Panc1 (cell line): ENCODE data around the gene NFKB1. TPM values are rescaled to one million over a fixed set of nuclear protein-coding genes. Genes with fewer than 3 reads are reported as not detected.

Experiments
- ATAC-seq: fragments of 200-7000 bp; cut with Tn5 transposase; 2 replicates; pipeline ENCODE4 v1.9.1; 2020; ENCODE audit warnings: mild to moderate bottlenecking, moderate library complexity
- BruUV-seq: library from RNA; stranded (reverse); fragments of 400-500 nt; replicated peaks from 2 replicates; lab custom pipeline; 2021; lab: Mats Ljungman, UMichigan
- CTCF ChIA-PET: fragments of 300-600 bp; sonication (Branson Sonifier 250); formaldehyde crosslinking; loops from one replicate; lab custom pipeline; 2022; ENCODE audit warnings: antibody characterized with exemption; lab: Charles Lee
- POLR2A ChIA-PET: fragments of 300-600 bp; sonication (Branson Sonifier 250); formaldehyde crosslinking; loops from one replicate; lab custom pipeline; 2022; ENCODE audit warnings: antibody characterized with exemption; lab: Charles Lee
- DNase-seq: peaks from one replicate; pipeline ENCODE4 v3.0.0-alpha.2; 2010; ENCODE audit warnings: low read depth, low spot score
- H3K27ac ChIP-seq: 2 replicates; pipeline ENCODE4 v1.5.1; 2011; ENCODE audit warnings: mild to moderate bottlenecking, low read length, inconsistent platforms
- H3K27me3 ChIP-seq: fragments of 200-500 bp; sonication (Bioruptor generic); 2 replicates; pipeline ENCODE4 v1.6.0; 2014; ENCODE audit warnings: low read length, inconsistent platforms; ENCODE audit not compliant: control insufficient read depth, insufficient read depth
- H3K36me3 ChIP-seq: fragments of 200-500 bp; sonication (Bioruptor generic); 2 replicates; pipeline ENCODE4 v1.5.1; 2014; ENCODE audit warnings: inconsistent platforms, mild to moderate bottlenecking, low read length, moderate library complexity; ENCODE audit not compliant: control insufficient read depth, insufficient read depth
- H3K4me1 ChIP-seq: 2 replicates; pipeline ENCODE4 v1.5.1; 2011; ENCODE audit warnings: inconsistent platforms, mild to moderate bottlenecking, low read length, moderate library complexity; ENCODE audit not compliant: control insufficient read depth, insufficient read depth
- H3K4me3 ChIP-seq, 2 experiments: 2 replicates each; pipeline ENCODE4 v1.5.1; 2011 to 2012; ENCODE audit warnings: low read depth in 2 of 2, low read length in 2 of 2, mild to moderate bottlenecking in 2 of 2, inconsistent platforms in 1 of 2, moderate library complexity in 1 of 2
- H3K9me3 ChIP-seq: fragments of 200-500 bp; sonication (Bioruptor generic); 2 replicates; pipeline ENCODE4 v1.5.1; 2014; ENCODE audit warnings: low read depth, mild to moderate bottlenecking, inconsistent platforms, low read length, moderate library complexity; ENCODE audit not compliant: control insufficient read depth, insufficient read depth
- POLR2AphosphoS5 ChIP-seq: IDR thresholded peaks from 2 replicates; pipeline ENCODE4 v1.6.1; 2012; ENCODE audit warnings: mild to moderate bottlenecking, low read depth, low read length, moderate library complexity
- SIN3A ChIP-seq: IDR thresholded peaks from 2 replicates; pipeline ENCODE4 v1.6.1; 2012; ENCODE audit warnings: low read depth, mild to moderate bottlenecking, low read length, moderate library complexity, borderline replicate concordance; ENCODE audit not compliant: insufficient read depth
- TCF7L2 ChIP-seq: IDR thresholded peaks from 2 replicates; pipeline ENCODE4 v1.6.1; 2011; ENCODE audit warnings: mild to moderate bottlenecking, low read depth, low read length, inconsistent platforms
- in situ Hi-C: cut with HindIII; loops from 2 replicates; pipeline ENCODE4 v1.10.0; 2016; ENCODE audit warnings: low sequenced_read_pairs, low pct_unique_long_range_greater_than_20kb
- intact Hi-C: fragments of 100-400 bp; cut with micrococcal nuclease; formaldehyde crosslinking; loops from one replicate; pipeline ENCODE4 v1.10.0; 2022; ENCODE audit not compliant: unreplicated experiment
- total RNA-seq: library from RNA; stranded (reverse); gene quantifications from one replicate; pipeline ENCODE4 v1.2.1, GENCODE V29; 2021; ENCODE audit not compliant: unreplicated experiment
- TF ChIP-seq, protein P1 (sequence below), 2 experiments: IDR thresholded peaks; 2 replicates each; pipeline ENCODE4 v1.6.1; 2011 to 2012; ENCODE audit warnings: low read depth in 2 of 2, control low read depth in 1 of 2, low read length in 1 of 2, mild to moderate bottlenecking in 1 of 2, moderate library complexity in 1 of 2; ENCODE audit not compliant: insufficient read depth in 1 of 2
- TF ChIP-seq, protein P2 (sequence below): fragments of 450-650 bp; IDR thresholded peaks from 2 replicates; pipeline ENCODE4 v1.5.1; 2017; ENCODE audit warnings: mild to moderate bottlenecking

NFKB1 gene
- total RNA-seq, 1 experiment from 2014 or later = 29.0 TPM

DNA sequence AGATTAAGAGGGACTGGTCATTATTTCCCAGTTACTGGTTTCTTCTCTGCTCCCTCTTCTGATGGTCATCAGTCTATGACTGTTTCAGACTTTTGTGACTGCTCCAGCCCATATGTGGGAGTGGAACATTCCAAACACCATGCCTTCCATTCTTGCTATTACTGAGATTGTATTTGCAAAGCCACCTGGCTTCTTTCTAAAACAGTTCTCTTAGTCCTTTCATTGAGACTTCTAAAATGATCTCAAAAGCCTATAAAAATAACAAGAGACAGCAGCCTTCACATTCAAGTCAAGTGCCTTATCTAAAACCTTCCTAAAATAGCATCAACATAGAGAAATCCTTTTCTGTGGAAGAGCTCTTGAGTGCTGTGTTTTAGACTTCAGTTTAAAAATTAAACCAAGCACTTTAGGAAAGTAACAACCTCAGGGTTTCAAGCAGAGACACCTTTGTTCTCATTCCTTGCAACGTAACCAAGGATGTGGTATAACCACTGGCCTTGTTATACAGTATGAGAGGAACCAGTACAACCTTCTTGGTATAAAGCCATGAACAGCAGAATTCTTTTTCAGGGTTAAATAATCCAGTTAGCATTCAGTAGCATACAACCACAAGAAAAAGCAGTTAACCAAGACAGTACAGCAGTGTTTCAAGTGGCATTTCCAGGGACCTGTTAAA lies 97.1 kb downstream of the NFKB1 start:
- no peak for DNase-seq
- Histone ChIP-seq H3K36me3 (peaks cover 8% of the 10 kb centered on the region; the same call in 1 of the 2 replicates), H3K27ac (no peak overlapping the region), H3K9me3 (no peaks in the 10 kb centered on the region), H3K27me3 (no peaks in the 10 kb centered on the region), H3K4me3 (no peak overlapping the region), H3K4me1 (no peaks in the 10 kb centered on the region)
- ChIA-PET POLR2A (no interaction called here), CTCF (no interaction called here)
- TF ChIP-seq, protein P1, sequence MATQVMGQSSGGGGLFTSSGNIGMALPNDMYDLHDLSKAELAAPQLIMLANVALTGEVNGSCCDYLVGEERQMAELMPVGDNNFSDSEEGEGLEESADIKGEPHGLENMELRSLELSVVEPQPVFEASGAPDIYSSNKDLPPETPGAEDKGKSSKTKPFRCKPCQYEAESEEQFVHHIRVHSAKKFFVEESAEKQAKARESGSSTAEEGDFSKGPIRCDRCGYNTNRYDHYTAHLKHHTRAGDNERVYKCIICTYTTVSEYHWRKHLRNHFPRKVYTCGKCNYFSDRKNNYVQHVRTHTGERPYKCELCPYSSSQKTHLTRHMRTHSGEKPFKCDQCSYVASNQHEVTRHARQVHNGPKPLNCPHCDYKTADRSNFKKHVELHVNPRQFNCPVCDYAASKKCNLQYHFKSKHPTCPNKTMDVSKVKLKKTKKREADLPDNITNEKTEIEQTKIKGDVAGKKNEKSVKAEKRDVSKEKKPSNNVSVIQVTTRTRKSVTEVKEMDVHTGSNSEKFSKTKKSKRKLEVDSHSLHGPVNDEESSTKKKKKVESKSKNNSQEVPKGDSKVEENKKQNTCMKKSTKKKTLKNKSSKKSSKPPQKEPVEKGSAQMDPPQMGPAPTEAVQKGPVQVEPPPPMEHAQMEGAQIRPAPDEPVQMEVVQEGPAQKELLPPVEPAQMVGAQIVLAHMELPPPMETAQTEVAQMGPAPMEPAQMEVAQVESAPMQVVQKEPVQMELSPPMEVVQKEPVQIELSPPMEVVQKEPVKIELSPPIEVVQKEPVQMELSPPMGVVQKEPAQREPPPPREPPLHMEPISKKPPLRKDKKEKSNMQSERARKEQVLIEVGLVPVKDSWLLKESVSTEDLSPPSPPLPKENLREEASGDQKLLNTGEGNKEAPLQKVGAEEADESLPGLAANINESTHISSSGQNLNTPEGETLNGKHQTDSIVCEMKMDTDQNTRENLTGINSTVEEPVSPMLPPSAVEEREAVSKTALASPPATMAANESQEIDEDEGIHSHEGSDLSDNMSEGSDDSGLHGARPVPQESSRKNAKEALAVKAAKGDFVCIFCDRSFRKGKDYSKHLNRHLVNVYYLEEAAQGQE (IDR thresholded peaks at IDR 0.05; ENCODE audit: insufficient read depth in 1 of 2, low read depth in 2 of 2, low read length in 1 of 2) = no peak
- in situ Hi-C loops (no loop called here), intact Hi-C loops (no loop called here)
- no peak for ATAC-seq
- no TSS peak for BruUV-seq

DNA sequence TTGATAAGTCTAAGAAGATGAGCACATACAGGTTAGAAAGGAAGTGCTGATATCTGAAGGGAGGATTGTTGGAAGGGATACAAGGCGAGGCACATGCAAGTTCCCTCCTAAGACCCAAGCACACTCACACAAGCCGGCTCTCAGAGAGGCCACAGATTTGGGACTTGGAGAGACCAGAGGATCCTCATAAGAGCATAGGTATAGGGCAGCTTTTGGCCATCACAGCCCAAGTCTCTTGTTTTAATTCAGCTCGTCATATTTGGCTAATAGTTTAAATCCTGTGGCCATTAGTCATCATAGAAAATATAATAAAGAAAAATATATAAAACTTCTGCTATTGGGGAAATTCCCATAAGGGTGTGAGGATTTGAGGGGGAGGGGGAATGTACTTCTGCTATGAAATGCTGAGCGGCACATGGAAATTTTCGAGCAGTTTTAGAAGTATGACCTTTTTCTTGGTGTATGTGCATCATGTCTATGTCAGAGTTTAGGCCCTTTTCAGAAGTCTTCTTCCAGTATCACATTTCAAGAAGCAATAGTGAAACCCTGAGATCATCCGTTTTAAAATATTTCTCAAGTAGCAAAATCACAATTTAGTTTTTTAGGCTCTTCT lies 97.7 kb downstream of the NFKB1 start:
- ChIA-PET POLR2A (no interaction called here), CTCF (no interaction called here)
- Histone ChIP-seq H3K36me3 (peaks cover 8% of the 10 kb centered on the region; the same call in 1 of the 2 replicates), H3K4me3 (no peak overlapping the region), H3K4me1 (no peaks in the 10 kb centered on the region), H3K9me3 (no peaks in the 10 kb centered on the region), H3K27ac (no peak overlapping the region), H3K27me3 (no peaks in the 10 kb centered on the region)
- BruUV-seq = no TSS peak
- intact Hi-C loops (no loop called here), in situ Hi-C loops (no loop called here)
- DNase-seq (no peak), ATAC-seq (no peak)
- TF ChIP-seq POLR2AphosphoS5 (no peak), SIN3A (no peak), TCF7L2 (no peak)
- TF ChIP-seq, protein P1 (IDR thresholded peaks at IDR 0.05; ENCODE audit: insufficient read depth in 1 of 2, low read depth in 2 of 2, low read length in 1 of 2) = no peak
- TF ChIP-seq, protein P2, sequence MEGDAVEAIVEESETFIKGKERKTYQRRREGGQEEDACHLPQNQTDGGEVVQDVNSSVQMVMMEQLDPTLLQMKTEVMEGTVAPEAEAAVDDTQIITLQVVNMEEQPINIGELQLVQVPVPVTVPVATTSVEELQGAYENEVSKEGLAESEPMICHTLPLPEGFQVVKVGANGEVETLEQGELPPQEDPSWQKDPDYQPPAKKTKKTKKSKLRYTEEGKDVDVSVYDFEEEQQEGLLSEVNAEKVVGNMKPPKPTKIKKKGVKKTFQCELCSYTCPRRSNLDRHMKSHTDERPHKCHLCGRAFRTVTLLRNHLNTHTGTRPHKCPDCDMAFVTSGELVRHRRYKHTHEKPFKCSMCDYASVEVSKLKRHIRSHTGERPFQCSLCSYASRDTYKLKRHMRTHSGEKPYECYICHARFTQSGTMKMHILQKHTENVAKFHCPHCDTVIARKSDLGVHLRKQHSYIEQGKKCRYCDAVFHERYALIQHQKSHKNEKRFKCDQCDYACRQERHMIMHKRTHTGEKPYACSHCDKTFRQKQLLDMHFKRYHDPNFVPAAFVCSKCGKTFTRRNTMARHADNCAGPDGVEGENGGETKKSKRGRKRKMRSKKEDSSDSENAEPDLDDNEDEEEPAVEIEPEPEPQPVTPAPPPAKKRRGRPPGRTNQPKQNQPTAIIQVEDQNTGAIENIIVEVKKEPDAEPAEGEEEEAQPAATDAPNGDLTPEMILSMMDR = no peak
